C4-2B (cell line): ENCODE data around the gene CPNE9.

ENCODE experiments used
- ZFX ChIP-seq: fragments of 450-650 bp; IDR thresholded peaks from 2 replicates; pipeline ENCODE4 v1.6.1; 2017
- TF ChIP-seq, protein P1 (sequence below): fragments of 450-650 bp; conservative IDR thresholded peaks from 2 replicates; pipeline ENCODE4 v1.5.1; 2017; ENCODE audit warnings: mild to moderate bottlenecking

- TF ChIP-seq, protein P1, sequence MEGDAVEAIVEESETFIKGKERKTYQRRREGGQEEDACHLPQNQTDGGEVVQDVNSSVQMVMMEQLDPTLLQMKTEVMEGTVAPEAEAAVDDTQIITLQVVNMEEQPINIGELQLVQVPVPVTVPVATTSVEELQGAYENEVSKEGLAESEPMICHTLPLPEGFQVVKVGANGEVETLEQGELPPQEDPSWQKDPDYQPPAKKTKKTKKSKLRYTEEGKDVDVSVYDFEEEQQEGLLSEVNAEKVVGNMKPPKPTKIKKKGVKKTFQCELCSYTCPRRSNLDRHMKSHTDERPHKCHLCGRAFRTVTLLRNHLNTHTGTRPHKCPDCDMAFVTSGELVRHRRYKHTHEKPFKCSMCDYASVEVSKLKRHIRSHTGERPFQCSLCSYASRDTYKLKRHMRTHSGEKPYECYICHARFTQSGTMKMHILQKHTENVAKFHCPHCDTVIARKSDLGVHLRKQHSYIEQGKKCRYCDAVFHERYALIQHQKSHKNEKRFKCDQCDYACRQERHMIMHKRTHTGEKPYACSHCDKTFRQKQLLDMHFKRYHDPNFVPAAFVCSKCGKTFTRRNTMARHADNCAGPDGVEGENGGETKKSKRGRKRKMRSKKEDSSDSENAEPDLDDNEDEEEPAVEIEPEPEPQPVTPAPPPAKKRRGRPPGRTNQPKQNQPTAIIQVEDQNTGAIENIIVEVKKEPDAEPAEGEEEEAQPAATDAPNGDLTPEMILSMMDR, result no peak
- TF ChIP-seq ZFX, result no peak
Observed at GRCh38 chr3:9732740-9733115, 29.1 kb downstream of the CPNE9 start.
